IPS-NIHi11 (cell line): ENCODE results near the gene TK1.
"Not testable (repeated sequence)": the region's sequence is repeated elsewhere in the genome, so short reads cannot be mapped to it uniquely, and the experiment has no call there.

ENCODE experiments used
- DNase-seq: peaks from one replicate; pipeline ENCODE4 v3.0.0; 2012; ENCODE audit warnings: mixed read lengths, low spot score

TK1 gene

DNA sequence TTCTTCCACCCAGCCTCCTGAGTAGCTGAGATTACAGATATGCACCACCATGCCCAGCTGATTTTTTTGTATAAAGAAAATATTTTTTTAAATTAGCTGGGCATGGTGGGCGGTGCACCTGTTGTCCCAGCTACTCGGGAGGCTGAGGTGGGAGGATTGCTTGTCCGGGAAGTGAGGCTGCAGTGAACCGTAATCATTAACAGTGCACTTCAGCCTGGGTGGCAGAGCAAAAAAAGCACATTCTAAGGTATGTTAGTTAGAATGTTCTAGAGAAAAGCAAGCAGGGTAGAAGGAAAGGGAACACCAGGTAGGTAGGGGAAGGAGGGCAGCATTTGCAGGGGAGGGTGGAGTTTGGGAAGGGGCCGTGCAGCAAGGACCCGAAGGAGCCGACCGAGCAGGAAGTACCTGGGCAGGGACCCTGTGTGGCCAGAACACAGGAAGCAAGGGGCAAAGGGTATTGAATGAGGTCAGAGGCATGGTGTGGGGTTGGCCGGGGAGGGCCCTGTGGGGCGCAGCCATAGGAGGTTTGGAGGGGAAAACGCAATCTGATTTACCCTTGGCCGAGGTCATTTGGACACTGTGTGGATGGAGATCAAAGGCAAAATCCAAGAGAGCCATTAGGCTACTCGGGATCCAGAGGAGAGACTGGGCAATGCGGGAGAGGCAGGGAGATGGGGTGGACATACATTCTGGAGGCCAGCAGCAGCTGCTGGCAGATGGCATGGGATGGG, 38.4 kb downstream of the TK1 start:
- DNase-seq = no peak

DNA sequence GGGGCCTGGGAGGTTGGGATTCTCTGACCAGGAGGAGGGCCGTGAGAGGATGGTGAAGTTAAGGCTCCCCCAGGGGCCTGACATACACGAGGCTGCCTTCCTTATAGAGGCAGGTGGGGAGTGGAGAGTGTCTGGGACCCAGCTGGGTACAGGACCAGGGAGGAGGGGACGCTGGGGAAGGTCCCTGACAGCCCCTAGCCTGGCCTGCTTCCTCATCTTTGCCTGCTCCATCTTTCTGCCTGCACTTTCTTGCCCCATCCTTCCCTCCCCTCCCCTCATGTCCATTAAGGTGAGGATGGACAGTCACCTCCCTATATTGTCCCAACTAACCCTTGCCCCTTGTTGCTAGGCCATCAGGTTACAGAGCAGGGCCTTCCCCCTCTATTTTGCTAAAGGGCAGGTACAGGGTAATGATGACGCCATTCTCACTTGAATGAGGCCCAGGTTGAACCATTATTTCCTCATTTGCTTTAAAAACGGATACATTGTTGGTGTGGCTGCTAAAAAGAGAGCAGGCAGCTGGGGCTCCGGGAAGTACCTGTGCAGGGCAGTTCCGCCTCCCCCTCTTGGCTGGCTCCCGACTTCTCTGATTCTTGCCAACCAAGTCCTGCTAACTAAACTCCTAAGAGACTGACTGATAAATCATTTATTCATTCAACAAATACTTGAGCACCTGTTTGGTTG, 39.4 kb downstream of the TK1 start:
- DNase-seq = no peak

DNA sequence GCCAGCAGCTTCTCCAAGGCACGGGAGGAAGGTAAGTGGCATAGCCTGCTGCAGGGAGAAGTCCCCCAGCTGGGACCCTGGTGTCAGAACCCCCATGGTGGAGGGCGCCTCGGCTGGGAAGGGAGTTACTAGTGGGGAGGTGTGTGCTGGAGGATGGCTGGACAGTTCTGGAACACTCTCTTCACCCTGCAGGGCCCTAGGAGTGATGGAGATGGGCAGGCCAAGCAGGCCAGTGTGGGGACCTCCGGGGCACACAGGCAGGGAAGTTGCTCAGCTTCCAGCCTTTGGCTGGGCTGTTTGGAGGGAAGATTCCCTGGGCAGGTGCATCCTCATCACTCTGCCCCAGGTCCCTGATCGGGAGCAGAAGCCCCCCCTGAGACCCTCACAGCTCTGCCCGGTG, 40.0 kb downstream of the TK1 start:
- no peak for DNase-seq

DNA sequence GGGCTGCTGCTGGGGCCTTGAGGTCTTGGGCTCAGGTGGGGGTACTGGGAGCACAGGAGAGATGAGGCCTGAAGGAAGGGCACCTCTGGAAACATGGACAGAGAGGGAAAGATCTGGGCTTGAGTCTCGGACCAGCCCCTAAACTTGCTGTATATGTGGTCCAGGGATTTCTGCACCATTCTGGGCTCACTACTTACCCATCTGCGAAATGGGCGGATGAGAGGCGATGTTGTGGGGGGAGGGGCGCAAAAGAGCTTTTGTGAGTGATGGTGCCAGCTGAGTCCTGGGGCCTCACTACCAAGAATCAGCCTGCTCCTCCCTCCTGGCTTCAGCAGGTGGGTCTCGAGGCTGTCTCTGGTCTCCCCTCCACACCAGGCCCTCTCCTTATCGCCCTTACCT, 40.4 kb downstream of the TK1 start:
- DNase-seq = no peak

DNA sequence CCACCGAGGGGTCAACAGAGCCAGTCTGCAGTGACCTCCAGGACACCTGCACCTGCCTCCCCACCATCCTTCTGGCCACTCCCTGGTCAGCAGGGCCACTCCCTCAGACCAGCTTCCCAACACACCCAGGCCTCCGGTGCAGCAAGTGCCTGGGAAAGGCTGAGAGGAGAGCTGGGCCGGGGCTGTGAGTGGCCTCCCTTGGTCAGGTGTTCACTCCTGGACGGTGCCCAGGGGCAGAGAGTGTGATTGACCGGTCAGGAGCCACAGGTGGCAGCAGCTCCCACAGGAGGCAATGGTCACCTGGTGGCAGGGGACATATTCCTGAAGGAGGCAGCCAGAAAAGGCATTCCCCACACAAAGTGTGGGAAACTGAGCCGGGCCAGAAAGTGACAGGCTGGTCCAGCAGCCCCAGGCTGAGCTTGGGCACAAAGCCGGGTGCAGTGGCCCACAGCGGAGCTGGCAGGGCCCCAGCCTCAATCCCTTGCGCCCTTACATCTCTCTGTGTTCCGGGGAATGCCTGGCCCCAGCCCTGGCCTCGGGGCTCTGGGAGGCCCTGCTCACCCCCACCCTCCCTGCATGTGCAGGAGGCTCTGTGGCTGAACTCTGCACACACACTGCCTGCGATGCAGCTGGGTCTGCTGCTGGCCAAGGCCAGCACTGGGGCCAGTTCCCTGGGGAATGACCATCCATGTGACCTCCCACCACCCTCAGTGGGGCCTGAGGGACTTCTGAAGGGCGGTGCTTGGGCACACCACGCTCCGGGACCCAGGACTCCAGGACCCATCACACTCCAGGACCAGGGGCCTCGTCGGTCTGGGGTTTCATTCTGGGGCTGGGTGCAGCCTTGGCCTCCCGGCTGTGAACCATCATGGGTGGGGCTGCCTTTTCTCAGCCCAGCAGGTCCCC, 41.9 kb downstream of the TK1 start:
- no peak for DNase-seq

DNA sequence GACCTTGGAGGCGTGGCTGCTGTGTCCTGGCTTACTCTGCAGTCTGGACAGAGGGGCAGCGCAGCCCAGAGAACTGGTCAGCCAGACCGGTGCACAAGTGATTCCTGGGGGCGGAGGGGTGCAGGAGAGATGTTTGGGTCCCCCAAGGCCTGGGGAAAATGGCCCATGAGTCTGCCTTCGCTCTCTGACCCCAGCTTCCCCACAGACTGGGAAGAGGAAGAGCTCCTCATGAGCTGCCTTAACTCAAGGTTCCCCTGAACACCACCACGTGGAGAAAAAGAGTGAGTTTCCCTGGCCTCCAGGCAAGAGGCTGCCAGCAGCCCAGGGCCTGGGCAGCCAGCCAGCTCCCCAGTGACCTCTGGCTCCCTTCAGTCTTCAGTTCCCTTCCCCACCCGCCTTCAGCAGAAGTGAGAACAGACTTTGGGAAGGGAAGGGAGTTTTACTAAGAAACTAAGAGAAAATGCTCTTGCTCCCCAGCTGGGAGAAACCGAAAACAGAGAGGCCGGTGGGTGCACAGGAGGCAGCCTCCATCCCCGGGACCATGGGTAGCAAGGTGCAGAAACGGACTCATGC, 42.6 kb downstream of the TK1 start:
- no peak for DNase-seq

DNA sequence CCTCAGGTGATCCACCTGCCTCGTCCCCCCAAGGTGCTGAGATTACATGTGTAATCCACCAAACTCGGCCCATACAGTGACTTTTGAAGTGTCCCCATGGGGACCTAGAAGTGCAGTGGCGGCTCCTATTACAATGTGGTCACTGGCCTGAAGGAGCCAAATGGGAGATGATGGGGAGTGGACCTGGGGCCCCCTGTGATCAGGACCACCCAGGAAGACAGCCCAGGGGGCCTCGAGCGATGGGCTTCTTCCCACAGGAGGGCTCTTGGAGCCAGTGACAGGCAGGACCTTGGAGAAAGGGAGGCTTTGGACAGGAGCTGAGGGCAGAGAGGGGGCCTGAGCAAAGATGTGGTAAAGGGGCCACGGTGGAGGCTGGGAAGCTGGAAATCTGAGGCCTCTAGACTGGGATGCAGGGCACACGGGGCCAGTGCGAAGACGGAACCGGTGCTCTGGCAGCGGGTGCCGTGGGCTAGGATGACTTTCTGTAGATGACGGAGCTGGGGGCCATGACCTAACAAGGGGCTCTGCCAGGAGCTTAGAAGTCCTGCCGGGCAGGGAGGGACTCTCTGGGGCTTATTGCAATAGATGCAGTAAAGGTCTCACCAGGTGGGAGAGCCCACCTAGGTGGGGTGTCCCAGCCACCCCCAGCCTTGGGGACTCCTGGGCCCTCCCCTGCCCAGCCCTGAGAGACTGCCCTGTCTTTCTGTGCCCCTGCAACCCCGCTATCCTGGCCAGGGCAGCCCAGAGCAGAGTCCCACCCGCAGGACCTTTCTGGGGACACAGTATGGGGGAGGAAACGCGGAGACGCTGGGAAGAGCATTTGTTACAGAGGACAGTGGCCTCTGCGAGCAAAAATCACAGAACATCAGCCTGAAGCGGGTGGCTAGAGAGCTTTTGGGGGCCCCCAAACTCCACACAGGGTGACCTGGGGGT, 43.4 kb downstream of the TK1 start:
- DNase-seq = no peak

DNA sequence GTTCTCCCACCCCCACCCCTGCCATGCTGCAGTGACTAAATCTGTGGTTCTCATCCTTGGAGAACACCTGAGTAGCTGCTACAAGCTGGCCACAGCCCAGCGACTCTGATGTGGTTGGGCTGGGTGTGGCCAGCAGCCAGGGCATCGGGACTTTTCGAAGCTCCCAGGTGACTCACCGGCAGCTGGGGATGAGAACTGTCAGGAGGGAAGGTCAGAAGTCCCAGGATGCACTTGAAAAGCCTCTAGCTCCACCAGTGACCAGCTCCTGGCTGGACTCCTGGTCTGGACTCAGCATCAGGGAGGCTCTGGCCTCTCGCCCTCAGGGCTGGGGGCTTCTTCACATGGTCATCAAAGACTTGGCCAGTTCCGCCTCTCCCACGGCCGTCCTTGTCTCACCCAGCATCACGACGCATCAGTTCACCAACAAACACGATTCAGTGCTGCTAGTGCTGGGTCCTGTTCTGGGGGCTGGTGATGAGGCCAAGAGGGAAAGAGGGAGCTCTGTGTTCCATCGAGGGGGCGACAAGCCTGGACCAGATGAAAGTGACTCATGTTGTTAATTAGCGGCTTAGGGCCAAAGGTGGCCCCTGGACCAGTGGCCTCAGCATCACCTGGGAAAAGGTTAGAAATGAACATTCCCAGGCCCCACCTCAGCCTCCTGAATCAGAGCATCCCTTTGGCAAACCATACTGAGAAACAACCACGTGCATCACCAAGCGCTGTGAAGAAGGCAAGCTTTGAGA, 44.6 kb downstream of the TK1 start:
- DNase-seq = no peak

DNA sequence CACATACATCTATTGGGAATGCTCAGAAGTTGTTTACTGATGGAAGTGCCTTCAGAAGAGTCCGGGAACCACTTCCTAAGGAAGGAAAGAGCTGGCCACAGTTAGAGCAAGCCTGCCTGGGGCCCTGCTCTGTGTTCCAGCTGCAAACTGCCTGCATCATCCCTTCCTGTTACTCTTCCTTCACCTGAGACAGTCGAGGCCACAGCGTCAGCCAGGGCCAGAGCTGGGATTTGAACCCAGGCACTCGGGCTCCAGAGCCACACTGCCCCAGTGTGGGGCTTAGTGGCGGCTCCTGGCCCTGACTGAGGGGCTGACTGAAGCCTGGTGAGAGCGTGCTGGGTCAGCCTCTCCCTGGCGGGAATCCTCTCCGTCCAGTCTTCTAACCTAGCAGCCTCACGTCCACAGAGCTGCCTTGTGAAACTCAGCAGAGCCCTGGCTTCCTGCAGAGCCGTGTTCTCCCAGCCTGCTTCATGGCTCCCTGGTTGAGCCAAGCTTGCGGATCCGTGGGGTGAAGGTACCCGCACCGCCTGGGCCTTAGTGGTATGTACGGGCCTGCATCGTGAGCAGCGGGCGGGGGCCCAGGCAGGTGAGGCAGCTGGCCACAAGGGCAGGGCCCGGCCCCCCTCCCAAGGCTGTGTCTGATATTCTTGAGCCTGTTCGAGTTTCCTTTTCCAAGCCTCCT, 45.3 kb downstream of the TK1 start:
- DNase-seq = no peak

DNA sequence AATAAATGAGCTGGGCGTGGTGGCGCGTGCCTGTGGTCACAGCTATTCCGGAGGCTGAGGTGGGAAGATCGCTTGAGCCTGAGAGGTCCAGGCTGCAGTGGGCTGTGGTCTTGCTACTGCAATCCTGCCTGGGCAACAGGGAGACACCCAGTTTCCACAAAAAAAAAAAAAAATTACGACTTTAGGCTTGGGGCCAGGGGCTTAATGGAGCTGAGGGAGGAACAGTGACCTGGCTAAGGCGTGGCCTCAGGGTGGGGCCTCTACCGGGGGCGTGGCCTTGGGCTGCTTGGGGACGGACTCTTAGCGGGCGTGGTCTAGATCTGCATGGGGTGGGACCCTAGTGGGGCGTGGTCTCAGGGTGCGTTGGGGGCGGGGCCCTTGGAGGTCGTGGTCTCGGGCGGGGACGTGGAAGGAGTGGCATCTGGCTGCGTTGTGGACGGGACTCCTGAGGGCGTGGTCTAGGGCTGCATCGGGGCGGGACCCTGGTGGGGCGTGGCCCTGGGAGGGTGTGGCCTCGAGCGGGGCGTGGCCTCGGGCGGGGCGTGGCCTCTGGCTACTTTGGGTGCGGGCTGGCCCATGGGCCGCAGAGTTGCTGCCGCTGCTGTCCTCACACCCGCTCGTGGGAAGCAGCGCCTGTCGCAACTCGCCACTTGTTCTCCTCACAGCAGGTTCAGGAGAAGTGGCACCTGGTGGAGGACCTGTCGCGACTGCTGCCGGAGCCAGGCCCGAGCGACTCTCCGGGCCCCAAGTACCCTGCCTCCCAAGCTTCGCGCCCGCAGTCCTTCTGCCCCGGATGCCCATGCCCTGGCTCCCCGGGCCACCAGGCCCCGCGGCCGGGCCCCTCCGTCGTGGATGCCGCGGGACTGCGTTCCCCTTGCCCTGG, 46.4 kb downstream of the TK1 start:
- DNase-seq = peak; percentile 94

DNA sequence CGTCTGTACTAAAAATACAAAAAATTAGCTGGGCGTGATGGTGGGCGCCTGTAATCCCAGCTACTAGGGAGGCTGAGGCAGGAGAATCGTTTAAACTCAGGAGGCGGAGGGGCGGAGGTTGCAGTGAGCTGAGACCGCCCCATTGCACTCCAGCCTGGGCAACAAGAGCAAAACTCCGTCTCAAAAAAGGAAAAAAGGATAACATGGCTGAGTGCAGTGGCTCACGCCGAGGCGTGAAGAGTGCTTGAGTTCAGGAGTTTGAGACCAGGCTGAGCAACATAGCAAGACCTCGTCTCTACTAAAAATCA, 47.0 kb downstream of the TK1 start:
- not testable (repeated sequence) for DNase-seq

DNA sequence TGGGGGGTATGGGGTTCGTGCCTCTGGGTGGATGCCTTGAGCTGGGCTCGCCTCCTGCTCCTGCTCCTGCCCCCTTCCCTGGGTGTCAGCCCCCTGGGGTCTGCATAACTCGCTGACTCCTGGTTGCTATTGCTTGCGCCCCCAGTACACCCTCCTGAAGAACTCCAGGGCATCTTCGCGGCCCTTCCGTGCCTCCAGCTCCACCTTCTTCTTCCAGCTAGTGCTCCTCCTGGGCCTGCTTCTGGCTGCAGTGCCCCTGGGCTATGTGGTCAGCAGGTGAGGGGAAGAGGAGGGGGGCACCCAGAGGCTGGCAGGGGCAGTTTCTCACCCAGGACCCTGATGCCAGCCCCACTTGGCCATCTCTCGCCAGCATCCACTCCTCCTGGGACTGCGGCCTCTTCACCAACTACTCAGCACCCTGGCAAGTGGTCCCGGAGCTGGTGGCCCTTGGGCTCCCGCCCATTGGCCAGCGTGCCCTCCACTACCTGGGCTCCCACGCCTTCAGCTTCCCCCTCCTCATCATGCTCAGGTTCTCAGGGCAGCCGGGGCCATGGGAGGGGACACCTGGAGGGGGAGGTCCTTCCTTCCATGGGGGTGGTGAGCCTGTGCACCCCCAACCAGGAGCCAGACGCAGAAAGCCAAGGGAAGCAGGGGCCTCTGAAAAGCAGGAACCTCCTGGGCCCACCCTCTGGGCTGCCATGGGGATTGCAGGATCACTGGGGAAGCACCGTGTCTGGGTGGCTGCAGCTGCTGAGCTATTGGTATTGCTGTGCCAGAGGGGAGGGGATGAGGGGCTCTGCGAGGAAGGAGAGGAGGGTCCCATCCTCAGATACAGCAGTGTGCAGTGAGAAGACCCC, 48.4 kb downstream of the TK1 start:
- no peak for DNase-seq

DNA sequence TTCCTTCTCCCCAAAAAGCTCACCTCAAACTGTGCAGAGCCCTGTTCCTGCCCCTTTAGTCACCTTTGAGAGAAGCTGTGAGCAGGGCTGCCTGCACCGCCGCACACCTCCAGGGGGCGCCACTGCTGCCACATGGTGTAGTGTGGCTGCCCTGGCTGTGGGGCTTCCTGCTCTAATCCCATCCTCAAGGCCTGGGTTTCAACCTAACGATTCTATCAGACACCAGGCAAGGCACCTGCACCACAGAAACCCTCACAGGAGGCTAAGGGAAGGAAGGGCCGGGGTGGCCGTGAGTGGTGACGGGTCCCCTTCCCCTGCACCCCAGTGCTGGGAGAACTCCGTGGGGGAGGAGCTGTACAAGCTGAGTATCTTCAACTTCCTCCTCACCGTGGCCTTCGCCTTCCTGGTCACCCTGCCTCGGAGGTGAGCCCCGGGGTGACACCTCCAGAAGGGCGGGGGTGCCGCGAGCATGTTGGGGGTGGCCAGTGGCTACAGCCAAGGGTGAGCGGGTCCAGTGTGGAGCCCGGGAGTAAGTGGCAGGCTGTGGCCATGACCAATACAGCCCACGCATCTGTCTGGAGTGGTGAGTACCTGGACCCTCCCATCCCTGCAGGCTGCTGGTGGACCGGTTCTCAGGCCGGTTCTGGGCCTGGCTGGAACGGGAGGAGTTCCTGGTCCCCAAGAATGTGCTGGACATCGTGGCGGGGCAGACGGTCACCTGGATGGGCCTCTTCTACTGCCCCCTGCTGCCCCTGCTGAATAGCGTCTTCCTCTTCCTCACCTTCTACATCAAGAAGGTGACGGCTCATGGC, 49.3 kb downstream of the TK1 start:
- no peak for DNase-seq

DNA sequence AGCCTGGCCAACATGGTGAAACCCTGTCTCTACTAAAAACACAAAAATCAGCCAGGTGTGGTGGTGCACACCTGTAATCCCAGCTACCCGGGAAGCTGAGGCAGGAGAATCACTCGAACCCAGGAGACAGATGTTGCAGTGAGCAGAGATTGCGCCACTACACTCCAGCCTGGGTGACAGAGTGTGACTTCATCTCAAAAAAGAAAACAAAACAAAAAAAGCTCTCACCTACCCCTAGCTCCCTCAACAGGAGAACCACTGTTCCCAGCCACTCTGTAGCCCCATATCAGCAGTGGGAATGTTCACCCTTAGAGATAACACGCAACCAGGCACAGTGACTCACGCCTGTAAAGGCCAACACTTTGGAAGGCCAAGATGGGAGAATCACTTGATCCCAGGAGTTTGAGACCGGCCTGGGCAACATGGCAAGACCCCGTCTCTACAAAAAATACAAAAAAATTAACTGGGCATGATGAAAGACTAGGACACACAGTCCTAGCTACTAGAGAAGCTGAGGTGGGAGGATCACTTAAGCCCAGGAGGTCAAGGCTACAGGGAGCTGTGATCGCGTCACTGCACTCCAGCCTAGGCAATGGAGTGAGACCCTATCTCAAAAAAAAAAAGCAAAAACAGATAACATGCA, 50.9 kb downstream of the TK1 start:
- DNase-seq = no peak

DNA sequence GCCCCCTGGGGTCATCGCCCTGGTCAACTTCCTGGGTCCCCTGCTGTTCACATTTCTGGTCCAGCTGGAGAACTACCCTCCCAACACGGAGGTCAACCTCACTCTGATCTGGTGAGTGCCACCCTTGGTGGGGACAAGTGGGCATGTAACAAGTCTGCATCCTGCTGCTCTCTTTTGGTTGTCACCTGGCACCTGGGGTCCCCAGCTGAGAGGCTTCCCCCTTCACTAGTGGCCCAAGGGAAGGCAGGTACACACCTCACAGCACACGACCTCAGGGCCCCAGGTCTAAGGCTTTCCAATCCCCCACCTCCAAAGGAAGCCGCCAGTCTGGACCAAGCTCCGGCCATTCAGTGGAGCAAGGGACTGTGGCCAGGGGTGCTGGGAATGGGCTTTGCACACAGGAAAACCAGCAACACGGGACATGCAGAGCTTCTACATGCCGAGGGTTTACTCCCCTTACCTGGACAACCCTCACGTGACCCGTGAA, 51.9 kb downstream of the TK1 start:
- DNase-seq = no peak
